GM18520 (cell line): ENCODE measurements around the gene CDHR5.

ENCODE experiments used
- ATAC-seq: cut with Tn5 transposase; IDR thresholded peaks from one replicate; pipeline ENCODE4 v1.9.1; 2021; ENCODE audit not compliant: unreplicated experiment

Gene CDHR5

GRCh38 chr11:569158-569885 lies 55.4 kb downstream of the CDHR5 start:
- ATAC-seq: no peak

GRCh38 chr11:568306-569157 lies 56.2 kb downstream of the CDHR5 start:
- ATAC-seq: peak; percentile 86

- no peak for ATAC-seq
These were observed 57.0 kb downstream of the CDHR5 start for GRCh38 chr11:567629-568292.

DNA sequence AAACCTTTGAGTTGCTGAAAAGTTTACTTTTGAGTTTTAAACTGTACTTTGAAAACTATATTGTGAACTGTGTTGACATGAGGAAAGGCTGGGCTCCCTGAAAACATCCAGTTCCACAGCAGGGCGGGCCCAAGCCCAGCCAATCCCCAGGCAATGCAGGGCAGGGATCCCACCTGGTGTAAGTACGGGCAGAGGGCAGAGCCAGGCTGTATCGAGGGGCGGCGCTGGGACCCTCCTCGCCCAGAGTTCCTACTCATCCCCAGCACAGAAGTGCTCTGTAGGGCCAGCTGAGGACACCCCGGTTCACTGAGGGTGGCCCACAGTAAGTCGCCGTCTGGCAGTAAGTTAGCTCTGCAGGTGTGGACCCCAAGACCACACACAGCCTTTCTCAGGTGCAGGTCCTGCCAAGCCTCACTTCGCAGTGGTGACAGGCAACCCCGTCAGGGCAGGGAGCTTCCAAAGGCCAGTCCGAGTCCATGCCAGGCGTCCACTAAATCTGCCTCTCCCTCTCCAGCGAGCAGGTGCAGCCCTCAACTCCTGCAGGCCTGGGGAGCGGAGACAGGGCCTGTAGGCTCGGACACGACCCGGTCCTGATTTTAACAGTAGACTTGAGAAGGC lies 57.6 kb downstream of the CDHR5 start:
- no peak for ATAC-seq
